Liver (tissue), 3 donors: ENCODE data around the gene NADK.

ENCODE experiments used
- CTCF ChIP-seq: fragments of 150-350 bp; IDR thresholded peaks from 2 replicates; pipeline ENCODE4 v1.5.1; 2017; ENCODE audit warnings: improper control_type of control experiment, low read depth, low read length; ENCODE audit not compliant: missing input control
- EGR1 ChIP-seq, 2 donors: IDR thresholded peaks; 2 replicates each; pipeline ENCODE4 v1.6.1; 2016 to 2018; ENCODE audit warnings: antibody characterized with exemption in 2 of 2, low read depth in 2 of 2
- FOXA1 ChIP-seq: IDR thresholded peaks from 2 replicates; pipeline ENCODE4 v1.6.1; 2016; ENCODE audit warnings: antibody characterized with exemption
- GABPA ChIP-seq, 2 donors: IDR thresholded peaks in 1 of 2; conservative IDR thresholded peaks in 1 of 2; 2 replicates each; pipeline ENCODE4 v1.6.1; 2016; ENCODE audit warnings: antibody characterized with exemption in 2 of 2, mild to moderate bottlenecking in 1 of 2, moderate library complexity in 1 of 2
- HNF4G ChIP-seq: IDR thresholded peaks from 2 replicates; pipeline ENCODE4 v1.6.1; 2016; ENCODE audit warnings: antibody characterized with exemption
- JUND ChIP-seq, 2 donors: IDR thresholded peaks; 2 replicates each; pipeline ENCODE4 v1.6.1; 2016; ENCODE audit warnings: antibody characterized with exemption in 2 of 2
- RAD21 ChIP-seq, 2 donors: IDR thresholded peaks; 2 replicates each; pipeline ENCODE4 v1.6.1; 2016; ENCODE audit warnings: antibody characterized with exemption in 2 of 2, mild to moderate bottlenecking in 2 of 2
- TAF1 ChIP-seq: conservative IDR thresholded peaks from 2 replicates; pipeline ENCODE4 v1.6.1; 2016; ENCODE audit warnings: antibody characterized with exemption, mild to moderate bottlenecking
- donor health status: healthy.
- donor health status: healthy.

GRCh38 chr1:1777950-1778662, at the start of gene NADK:
- no peak for TF ChIP-seq CTCF
- no peak for TF ChIP-seq TAF1
- no peak for TF ChIP-seq GABPA (IDR thresholded peaks at IDR 0.05 in 1 of 2, conservative IDR thresholded peaks at IDR 0.05 in 1 of 2)
- no peak for TF ChIP-seq FOXA1
- TF ChIP-seq JUND (IDR thresholded peaks at IDR 0.05): no peak
- TF ChIP-seq EGR1 (IDR thresholded peaks at IDR 0.05; ENCODE audit: low read depth in 2 of 2): no peak
- no peak for TF ChIP-seq RAD21 (IDR thresholded peaks at IDR 0.05)
- TF ChIP-seq HNF4G: no peak
